Measurements from ENCODE around the gene GBP1.

- TF ChIP-seq CTCF (conservative IDR thresholded peaks at IDR 0.05; ENCODE audit: low read depth, low read length): no peak
- TF ChIP-seq, protein P1, sequence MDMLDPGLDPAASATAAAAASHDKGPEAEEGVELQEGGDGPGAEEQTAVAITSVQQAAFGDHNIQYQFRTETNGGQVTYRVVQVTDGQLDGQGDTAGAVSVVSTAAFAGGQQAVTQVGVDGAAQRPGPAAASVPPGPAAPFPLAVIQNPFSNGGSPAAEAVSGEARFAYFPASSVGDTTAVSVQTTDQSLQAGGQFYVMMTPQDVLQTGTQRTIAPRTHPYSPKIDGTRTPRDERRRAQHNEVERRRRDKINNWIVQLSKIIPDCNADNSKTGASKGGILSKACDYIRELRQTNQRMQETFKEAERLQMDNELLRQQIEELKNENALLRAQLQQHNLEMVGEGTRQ (IDR thresholded peaks at IDR 0.05; ENCODE audit: low read depth, low read length): no peak
- no peak for TF ChIP-seq RAD21 (IDR thresholded peaks at IDR 0.05; ENCODE audit: low read length)
- TF ChIP-seq POLR2A (IDR thresholded peaks at IDR 0.05; ENCODE audit: low read depth, low read length): no peak
- TF ChIP-seq CEBPB (IDR thresholded peaks at IDR 0.05; ENCODE audit: low read depth, low read length): no peak
- TF ChIP-seq RFX5 (IDR thresholded peaks at IDR 0.05; ENCODE audit: low read depth, low read length): no peak
These were observed 39.1 kb upstream of the GBP1 start for GRCh38 chr1:89104147-89104546.

All from IMR-90 (cell line).